Caco-2 (cell line): Measurements from ENCODE around the gene PRR33. TPM values are rescaled to one million over a fixed set of nuclear protein-coding genes. Genes with fewer than 3 reads are reported as not detected.

Experiments used
- BruUV-seq: library from RNA; stranded (reverse); fragments of 400-500 nt; replicated peaks from 2 replicates; lab custom pipeline; 2021; lab: Mats Ljungman, UMichigan
- CTCF ChIA-PET: fragments of 300-600 bp; sonication (Branson Sonifier 250); formaldehyde crosslinking; loops from one replicate; lab custom pipeline; 2022; ENCODE audit warnings: antibody characterized with exemption; lab: Charles Lee
- POLR2A ChIA-PET: fragments of 300-600 bp; sonication (Branson Sonifier 250); formaldehyde crosslinking; loops from one replicate; lab custom pipeline; 2022; ENCODE audit warnings: antibody characterized with exemption; lab: Charles Lee
- DNase-seq, 2 experiments: peaks; one replicate each; pipeline versions ENCODE4 v3.0.0 to v3.0.0-alpha.2; 2020 to 2022
- H3K27me3 ChIP-seq: replicated peaks from 2 replicates; pipeline ENCODE4 v1.6.0; 2011; ENCODE audit warnings: low read length; ENCODE audit not compliant: control insufficient read depth, insufficient read depth
- H3K36me3 ChIP-seq: 2 replicates; pipeline ENCODE4 v1.5.1; 2011; ENCODE audit warnings: low read length; ENCODE audit not compliant: control insufficient read depth, insufficient read depth
- H3K4me1 ChIP-seq: fragments of 250-450 bp; sonication (Bioruptor Pico); 2 replicates; pipeline ENCODE4 v1.5.1; 2020; ENCODE audit warnings: mild to moderate bottlenecking
- H3K4me3 ChIP-seq: 2 replicates; pipeline ENCODE4 v1.5.1; 2011; ENCODE audit warnings: low read depth, mild to moderate bottlenecking, control low read depth, low read length
- H3K9me3 ChIP-seq: fragments of 250-450 bp; sonication (Bioruptor Pico); 2 replicates; pipeline ENCODE4 v1.5.1; 2020; ENCODE audit warnings: mild to moderate bottlenecking, moderate library complexity
- H3K27ac Mint-ChIP-seq: one replicate; pipeline ENCODE4 v1.8.0; 2022; ENCODE audit warnings: mixed read lengths; ENCODE audit not compliant: unreplicated experiment
- H3K27me3 Mint-ChIP-seq: one replicate; pipeline ENCODE4 v1.8.0; 2022; ENCODE audit warnings: mixed read lengths; ENCODE audit not compliant: insufficient read depth, unreplicated experiment
- H3K36me3 Mint-ChIP-seq: one replicate; pipeline ENCODE4 v1.8.0; 2022; ENCODE audit warnings: mild to moderate bottlenecking, mixed read lengths; ENCODE audit not compliant: insufficient read depth, unreplicated experiment
- H3K4me1 Mint-ChIP-seq: one replicate; pipeline ENCODE4 v1.8.0; 2022; ENCODE audit warnings: low read depth, mixed read lengths; ENCODE audit not compliant: unreplicated experiment
- H3K4me3 Mint-ChIP-seq: one replicate; pipeline ENCODE4 v1.8.0; 2022; ENCODE audit warnings: mild to moderate bottlenecking, moderate library complexity, mixed read lengths; ENCODE audit not compliant: unreplicated experiment
- H3K9me3 Mint-ChIP-seq: one replicate; pipeline ENCODE4 v1.8.0; 2022; ENCODE audit warnings: mixed read lengths; ENCODE audit not compliant: unreplicated experiment
- intact Hi-C: fragments of 100-400 bp; cut with micrococcal nuclease; formaldehyde crosslinking; loops from one replicate; pipeline ENCODE4 v1.10.0; 2022; ENCODE audit not compliant: unreplicated experiment
- total RNA-seq: library from RNA; stranded (reverse); gene quantifications from 2 replicates; pipeline ENCODE4 v1.2.3, GENCODE V29; 2022
- TF ChIP-seq, protein P1 (sequence below), 2 experiments: fragments of 200-600 bp in 1 of 2; IDR thresholded peaks; 1 replicate in 1 of 2; 2 replicates in 1 of 2; pipeline versions ENCODE4 v1.5.1 to v1.8.0; 2011 to 2022; ENCODE audit warnings: antibody characterized with exemption in 1 of 2, control low read depth in 1 of 2, inconsistent platforms in 1 of 2, low read depth in 1 of 2, low read length in 1 of 2, mild to moderate bottlenecking in 1 of 2, moderate library complexity in 1 of 2; ENCODE audit not compliant: insufficient read depth in 1 of 2, severe bottlenecking in 1 of 2, unreplicated experiment in 1 of 2

PRR33 gene
- total RNA-seq, 1 experiment from 2014 or later, result not detected

DNA sequence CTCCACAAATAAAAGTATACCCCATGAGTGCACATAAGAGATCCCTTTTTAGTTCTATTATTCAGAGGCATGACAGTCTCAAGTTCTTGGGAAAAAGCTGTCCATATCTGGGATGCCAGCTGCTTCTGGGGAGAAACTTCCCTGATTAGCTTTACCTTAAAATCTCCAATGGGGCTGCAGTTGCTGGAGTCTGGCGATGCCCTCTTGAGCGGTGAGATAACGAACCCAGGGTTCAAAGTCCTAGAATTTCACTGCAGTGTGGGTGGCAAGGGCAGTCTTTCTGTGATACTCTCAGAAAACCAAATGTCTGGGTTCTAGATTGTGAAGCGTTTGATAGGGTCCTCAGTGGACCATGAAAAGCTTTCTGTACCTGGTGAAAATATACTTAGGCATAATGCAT is 7.4 kb upstream of the PRR33 start:
- Histone ChIP-seq H3K4me1 (no peaks in the 10 kb centered on the region), H3K9me3 (no peaks in the 10 kb centered on the region), H3K27me3 (no peaks in the 10 kb centered on the region), H3K36me3 (no peaks in the 10 kb centered on the region), H3K4me3 (no peak overlapping the region)
- Mint-ChIP-seq H3K4me3 (no peak overlapping the region), H3K9me3 (no peaks in the 10 kb centered on the region), H3K27me3 (no peaks in the 10 kb centered on the region), H3K4me1 (no peaks in the 10 kb centered on the region), H3K27ac (no peak overlapping the region), H3K36me3 (no peaks in the 10 kb centered on the region)
- BruUV-seq, result no TSS peak
- TF ChIP-seq, protein P1, sequence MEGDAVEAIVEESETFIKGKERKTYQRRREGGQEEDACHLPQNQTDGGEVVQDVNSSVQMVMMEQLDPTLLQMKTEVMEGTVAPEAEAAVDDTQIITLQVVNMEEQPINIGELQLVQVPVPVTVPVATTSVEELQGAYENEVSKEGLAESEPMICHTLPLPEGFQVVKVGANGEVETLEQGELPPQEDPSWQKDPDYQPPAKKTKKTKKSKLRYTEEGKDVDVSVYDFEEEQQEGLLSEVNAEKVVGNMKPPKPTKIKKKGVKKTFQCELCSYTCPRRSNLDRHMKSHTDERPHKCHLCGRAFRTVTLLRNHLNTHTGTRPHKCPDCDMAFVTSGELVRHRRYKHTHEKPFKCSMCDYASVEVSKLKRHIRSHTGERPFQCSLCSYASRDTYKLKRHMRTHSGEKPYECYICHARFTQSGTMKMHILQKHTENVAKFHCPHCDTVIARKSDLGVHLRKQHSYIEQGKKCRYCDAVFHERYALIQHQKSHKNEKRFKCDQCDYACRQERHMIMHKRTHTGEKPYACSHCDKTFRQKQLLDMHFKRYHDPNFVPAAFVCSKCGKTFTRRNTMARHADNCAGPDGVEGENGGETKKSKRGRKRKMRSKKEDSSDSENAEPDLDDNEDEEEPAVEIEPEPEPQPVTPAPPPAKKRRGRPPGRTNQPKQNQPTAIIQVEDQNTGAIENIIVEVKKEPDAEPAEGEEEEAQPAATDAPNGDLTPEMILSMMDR (IDR thresholded peaks at IDR 0.05; ENCODE audit: insufficient read depth in 1 of 2, low read depth in 1 of 2, low read length in 1 of 2, severe bottlenecking in 1 of 2, unreplicated experiment in 1 of 2), result no peak
- ChIA-PET CTCF (no interaction called here), POLR2A (no interaction called here)
- no peak for DNase-seq
- intact Hi-C loops, result no loop called here

DNA sequence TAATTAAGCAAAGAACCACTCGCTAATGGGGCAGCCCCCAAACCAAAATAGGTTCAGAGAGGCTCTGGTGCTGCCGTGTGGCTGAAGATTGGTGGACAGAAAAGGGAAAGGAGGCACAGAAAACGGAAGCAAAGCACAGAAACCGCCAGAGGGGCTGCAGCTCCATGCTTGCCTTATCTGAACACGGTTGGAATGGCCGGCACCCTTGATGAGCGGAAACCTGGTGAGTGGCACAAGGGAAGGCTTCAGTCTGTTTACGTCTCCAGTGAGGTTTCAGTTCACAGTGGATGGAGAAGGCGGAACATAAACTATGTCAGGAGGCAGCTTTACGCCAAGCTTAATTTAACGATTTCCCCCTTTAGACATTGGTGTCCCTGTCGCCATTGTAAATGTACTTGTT is 5.2 kb upstream of the PRR33 start:
- Histone ChIP-seq H3K4me1 (no peaks in the 10 kb centered on the region), H3K27me3 (no peaks in the 10 kb centered on the region), H3K36me3 (no peaks in the 10 kb centered on the region), H3K4me3 (no peak overlapping the region), H3K9me3 (no peaks in the 10 kb centered on the region)
- Mint-ChIP-seq H3K27me3 (peaks cover 3% of the 10 kb centered on the region), H3K36me3 (no peaks in the 10 kb centered on the region), H3K4me3 (no peak overlapping the region), H3K9me3 (no peaks in the 10 kb centered on the region), H3K4me1 (no peaks in the 10 kb centered on the region), H3K27ac (no peak overlapping the region)
- ChIA-PET CTCF (no interaction called here), POLR2A (no interaction called here)
- intact Hi-C loops, result no loop called here
- TF ChIP-seq, protein P1 (IDR thresholded peaks at IDR 0.05; ENCODE audit: insufficient read depth in 1 of 2, low read depth in 1 of 2, low read length in 1 of 2, severe bottlenecking in 1 of 2, unreplicated experiment in 1 of 2), result no peak
- no TSS peak for BruUV-seq
- no peak for DNase-seq

DNA sequence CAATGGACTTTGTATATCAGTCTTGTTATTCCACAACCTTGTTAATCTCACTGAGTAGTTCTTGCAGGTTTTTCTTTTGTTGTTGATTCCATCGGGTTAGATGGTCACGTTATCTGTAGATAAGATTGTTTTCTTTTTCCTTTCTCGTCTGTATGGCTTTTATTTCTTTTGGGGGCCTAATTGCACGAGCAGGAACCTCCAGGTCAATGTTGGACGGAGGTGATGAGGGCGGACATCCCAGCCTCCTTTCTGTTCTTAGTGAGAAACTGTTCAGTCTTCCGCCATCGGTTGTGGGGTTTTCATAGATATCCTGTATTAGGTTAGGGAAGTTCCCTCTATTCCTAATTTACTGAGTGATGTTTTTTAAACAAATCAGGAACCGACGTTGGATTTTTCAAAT is 4.8 kb upstream of the PRR33 start:
- Mint-ChIP-seq H3K27me3 (peaks cover 3% of the 10 kb centered on the region), H3K27ac (no peak overlapping the region), H3K9me3 (no peaks in the 10 kb centered on the region), H3K36me3 (no peaks in the 10 kb centered on the region), H3K4me3 (no peak overlapping the region), H3K4me1 (no peaks in the 10 kb centered on the region)
- CTCF ChIA-PET, result no interaction called here
- H3K4me3 ChIP-seq, result no peak overlapping the region
- no peaks in the 10 kb centered on the region for H3K4me1 ChIP-seq
- POLR2A ChIA-PET, result no interaction called here
- TF ChIP-seq, protein P1 (IDR thresholded peaks at IDR 0.05; ENCODE audit: insufficient read depth in 1 of 2, low read depth in 1 of 2, low read length in 1 of 2, severe bottlenecking in 1 of 2, unreplicated experiment in 1 of 2), result no peak
- intact Hi-C loops, result no loop called here
- H3K27me3 ChIP-seq, result no peaks in the 10 kb centered on the region
- no peak for DNase-seq
- H3K9me3 ChIP-seq, result no peaks in the 10 kb centered on the region
- no TSS peak for BruUV-seq
- no peaks in the 10 kb centered on the region for H3K36me3 ChIP-seq
